Esophagus (tissue), 2 donors: Measurements from ENCODE around the gene PRKN. TPM values are rescaled to one million over a fixed set of nuclear protein-coding genes. Genes with fewer than 3 reads are reported as not detected.

Source experiments
- H3K27ac ChIP-seq, 2 donors: one replicate each; pipeline ENCODE4 v1.5.1; 2013; ENCODE audit warnings: low read depth in 2 of 2, mild to moderate bottlenecking in 2 of 2, inconsistent platforms in 1 of 2, low read length in 1 of 2, moderate library complexity in 1 of 2
- H3K27me3 ChIP-seq, 2 donors: one replicate each; pipeline ENCODE4 v1.6.1; 2013; ENCODE audit warnings: low read length in 2 of 2, control low read depth in 1 of 2, mild to moderate bottlenecking in 1 of 2; ENCODE audit not compliant: insufficient read depth in 2 of 2, control insufficient read depth in 1 of 2
- H3K36me3 ChIP-seq, 2 donors: one replicate each; pipeline ENCODE4 v1.6.1; 2013; ENCODE audit warnings: low read length in 1 of 2; ENCODE audit not compliant: control insufficient read depth in 2 of 2, insufficient read depth in 2 of 2
- H3K4me1 ChIP-seq, 2 donors: one replicate each; pipeline ENCODE4 v1.6.1; 2013; ENCODE audit warnings: low read length in 1 of 2; ENCODE audit not compliant: control insufficient read depth in 2 of 2, insufficient read depth in 2 of 2
- H3K4me3 ChIP-seq, 2 donors: one replicate each; pipeline ENCODE4 v1.5.1; 2013; ENCODE audit warnings: low read length in 2 of 2, mild to moderate bottlenecking in 2 of 2, low read depth in 1 of 2, moderate library complexity in 1 of 2
- H3K9me3 ChIP-seq, 2 donors: one replicate each; pipeline ENCODE4 v1.6.1; 2013; ENCODE audit warnings: mild to moderate bottlenecking in 2 of 2, low read depth in 1 of 2, low read length in 1 of 2, moderate library complexity in 1 of 2; ENCODE audit not compliant: control insufficient read depth in 2 of 2, insufficient read depth in 1 of 2
- WGBS, 2 donors: extraction: QIAGEN DNeasy Blood & Tissue Kit; methylation state at CpG; one replicate each; pipeline ENCODE4 v1.1.7; 2013; 5-methylcytosine and 5-hydroxymethylcytosine counted together
- polyA plus RNA-seq, 2 donors: library from polyadenylated mRNA; stranded (reverse); fragments of 200-250 nt; gene quantifications; one replicate each; pipeline ENCODE4 v1.2.3, GENCODE V29; 2013
- donor health status: healthy with polysubstance abuse.
- donor health status: Bipolar disorder and iron deficiency.

The PRKN gene
- polyA plus RNA-seq, 2 donors, result 0.28 to 0.45 TPM

DNA sequence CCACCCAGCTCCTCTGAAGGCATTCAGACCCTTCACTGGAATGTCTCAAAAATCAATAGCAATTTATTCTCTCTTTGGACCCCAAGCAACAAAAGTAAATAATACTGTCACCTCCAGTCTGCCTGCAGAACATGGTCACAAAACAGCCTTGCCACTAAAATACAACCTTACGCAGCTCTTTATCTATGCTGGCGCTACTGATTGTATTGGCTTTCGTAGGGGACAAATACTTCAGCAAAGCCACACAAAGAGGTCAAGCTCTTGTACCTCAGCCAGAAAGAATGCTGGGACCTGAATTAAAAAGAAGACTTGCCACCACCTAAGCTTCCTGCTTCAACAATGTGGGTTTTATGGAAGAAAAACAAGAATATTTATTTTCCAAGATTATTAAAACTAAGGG, 57.2 kb downstream of the PRKN start:
- Histone ChIP-seq H3K27me3 (no peaks in the 10 kb centered on the region), H3K27ac (no peak overlapping the region), H3K4me3 (no peak overlapping the region), H3K9me3 (no peaks in the 10 kb centered on the region), H3K4me1 (no peaks in the 10 kb centered on the region), H3K36me3 (no peaks in the 10 kb centered on the region)
- WGBS, 2 donors, result 84 to 95% methylated on average over 3 of the region's 3 CpGs

DNA sequence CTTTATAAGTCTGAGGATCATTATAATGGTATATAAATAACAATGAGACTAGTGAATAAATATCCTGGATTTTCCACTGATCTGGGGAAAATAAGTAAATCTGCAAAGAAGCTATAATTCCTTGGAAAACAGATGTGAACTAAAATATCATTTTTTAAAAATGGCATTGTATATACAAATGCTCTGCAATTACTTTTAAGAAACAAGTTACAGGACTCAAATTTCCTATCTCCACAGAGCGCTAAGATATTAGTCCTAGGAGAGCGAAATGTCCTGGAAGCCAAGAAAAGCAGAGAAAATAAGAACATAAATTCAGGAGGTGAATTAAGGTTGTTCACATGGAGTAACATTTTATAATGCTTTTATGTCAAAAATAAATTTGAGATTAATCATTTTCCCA, 61.3 kb downstream of the PRKN start:
- no peak overlapping the region for H3K4me3 ChIP-seq
- H3K27ac ChIP-seq, result no peak overlapping the region
- H3K27me3 ChIP-seq, result no peaks in the 10 kb centered on the region
- H3K4me1 ChIP-seq, result no peaks in the 10 kb centered on the region
- H3K9me3 ChIP-seq, result no peaks in the 10 kb centered on the region
- WGBS, 2 donors, result 92 to 93% methylated on average over 2 of the region's 2 CpGs
- no peaks in the 10 kb centered on the region for H3K36me3 ChIP-seq

DNA sequence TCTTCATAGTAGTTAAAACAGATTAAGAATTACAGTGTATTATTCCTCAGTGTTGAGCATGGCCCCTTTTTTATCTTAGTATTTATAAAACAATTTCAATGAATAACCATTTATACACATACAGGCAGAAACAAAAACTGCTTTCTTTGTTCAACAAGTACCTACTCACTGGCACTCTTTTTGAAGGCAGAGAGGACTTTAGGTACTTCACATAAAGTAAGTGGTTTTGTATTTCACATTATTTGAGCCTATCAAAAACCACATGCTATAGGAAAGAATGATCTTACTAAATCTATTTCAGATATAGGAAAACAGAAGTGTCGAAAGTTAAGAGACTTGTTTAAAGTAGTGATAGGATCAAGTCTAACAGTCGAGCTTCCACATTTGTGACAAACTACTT, 73.8 kb downstream of the PRKN start:
- H3K9me3 ChIP-seq, result no peaks in the 10 kb centered on the region
- H3K27ac ChIP-seq, result no peak overlapping the region
- no peak overlapping the region for H3K4me3 ChIP-seq
- no peaks in the 10 kb centered on the region for H3K4me1 ChIP-seq
- 68 to 70% methylated on average over 2 of the region's 2 CpGs for WGBS, 2 donors
- H3K27me3 ChIP-seq, result no peaks in the 10 kb centered on the region
- H3K36me3 ChIP-seq, result no peaks in the 10 kb centered on the region

DNA sequence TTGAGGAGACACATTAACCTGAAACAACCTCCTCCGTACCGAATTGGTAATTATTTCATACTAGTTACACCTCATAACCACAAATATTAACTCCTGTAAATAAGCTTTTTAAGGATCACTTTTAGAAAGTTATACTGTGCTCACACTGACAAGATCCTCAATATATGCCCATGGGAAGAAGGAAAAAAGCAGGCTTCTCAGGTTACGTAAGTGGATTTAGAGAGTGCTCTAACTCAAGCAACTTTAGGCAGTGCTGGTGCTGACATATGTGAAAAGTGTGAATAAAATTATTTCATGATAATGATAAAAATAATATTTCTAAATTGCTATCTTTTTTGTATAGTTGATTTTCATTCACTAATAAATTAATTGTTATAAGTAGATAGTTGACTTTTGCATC, 76.1 kb downstream of the PRKN start:
- Histone ChIP-seq H3K36me3 (no peaks in the 10 kb centered on the region), H3K4me1 (no peaks in the 10 kb centered on the region), H3K9me3 (no peaks in the 10 kb centered on the region), H3K27ac (no peak overlapping the region), H3K4me3 (no peak overlapping the region), H3K27me3 (no peaks in the 10 kb centered on the region)
- WGBS, 2 donors, result 91 to 95% methylated on average over 3 of the region's 3 CpGs

DNA sequence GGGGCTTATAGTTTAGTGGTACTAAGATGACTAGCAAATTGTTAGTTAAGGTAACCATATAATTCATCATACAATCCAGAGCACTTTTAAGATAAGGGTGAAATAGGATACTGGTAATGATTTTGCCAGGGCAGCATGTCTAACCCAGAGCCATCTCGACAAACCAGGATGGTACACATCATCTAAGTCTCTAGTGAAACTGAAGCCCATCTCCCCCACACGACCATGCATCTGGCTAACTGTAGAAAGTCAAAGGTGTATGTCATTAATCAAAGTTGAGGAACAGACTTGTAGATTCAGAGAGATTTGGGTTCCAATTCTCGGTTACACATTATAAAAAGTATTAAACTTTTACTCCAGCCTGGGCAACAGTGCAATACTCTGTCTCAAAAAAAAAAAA, 78.3 kb downstream of the PRKN start:
- Histone ChIP-seq H3K4me3 (no peak overlapping the region), H3K4me1 (no peaks in the 10 kb centered on the region), H3K9me3 (no peaks in the 10 kb centered on the region), H3K27ac (no peak overlapping the region), H3K36me3 (no peaks in the 10 kb centered on the region), H3K27me3 (no peaks in the 10 kb centered on the region)
- WGBS, 2 donors, result 78 to 85% methylated on average over 3 of the region's 3 CpGs

DNA sequence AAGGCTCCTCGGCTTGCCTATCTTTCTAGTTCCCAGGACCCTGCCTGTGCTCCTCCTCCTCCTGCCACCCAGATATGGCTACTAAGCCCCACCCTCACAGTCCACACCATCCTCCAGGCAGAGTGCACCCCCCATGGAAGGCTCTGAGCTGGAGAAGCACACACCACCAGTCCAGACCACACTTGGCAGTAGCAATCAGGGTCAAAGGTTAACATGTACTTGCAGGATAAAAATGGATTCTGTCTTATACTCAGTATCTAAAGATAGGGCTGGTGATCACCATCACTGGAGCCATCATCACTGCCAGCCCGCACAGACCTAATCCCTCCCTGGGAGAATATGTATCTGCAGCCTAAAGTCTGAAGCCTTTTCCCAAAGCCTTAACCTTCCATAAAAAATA, 83.4 kb downstream of the PRKN start:
- Histone ChIP-seq H3K36me3 (no peaks in the 10 kb centered on the region), H3K9me3 (no peaks in the 10 kb centered on the region), H3K27ac (no peak overlapping the region), H3K4me3 (no peak overlapping the region), H3K4me1 (no peaks in the 10 kb centered on the region), H3K27me3 (no peaks in the 10 kb centered on the region)
- WGBS, 2 donors, result 94 to 98% methylated on average over 2 of the region's 2 CpGs

DNA sequence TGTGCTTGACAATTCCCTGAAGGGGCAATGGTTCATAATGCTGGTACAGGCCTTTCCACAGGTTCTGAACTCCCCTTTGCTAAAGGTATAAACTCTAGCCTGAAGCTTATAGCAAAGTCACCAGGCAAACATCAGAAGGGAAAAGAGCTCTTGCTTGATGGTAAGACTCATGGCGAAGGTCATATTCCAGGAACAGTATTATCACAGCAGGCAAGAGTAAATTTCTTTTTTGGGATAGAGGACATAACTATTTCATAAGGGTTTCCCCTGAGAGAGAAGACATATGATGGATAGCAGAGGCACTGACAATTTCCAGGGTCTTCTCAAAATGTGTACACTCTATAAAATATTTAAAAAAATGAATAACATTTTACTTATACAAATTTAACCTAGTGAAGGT, 86.8 kb downstream of the PRKN start:
- Histone ChIP-seq H3K4me3 (no peak overlapping the region), H3K36me3 (no peaks in the 10 kb centered on the region), H3K27ac (no peak overlapping the region), H3K9me3 (no peaks in the 10 kb centered on the region), H3K27me3 (no peaks in the 10 kb centered on the region), H3K4me1 (no peaks in the 10 kb centered on the region)
- WGBS, 2 donors, result 93 to 97% methylated on average over 1 of the region's 1 CpG

DNA sequence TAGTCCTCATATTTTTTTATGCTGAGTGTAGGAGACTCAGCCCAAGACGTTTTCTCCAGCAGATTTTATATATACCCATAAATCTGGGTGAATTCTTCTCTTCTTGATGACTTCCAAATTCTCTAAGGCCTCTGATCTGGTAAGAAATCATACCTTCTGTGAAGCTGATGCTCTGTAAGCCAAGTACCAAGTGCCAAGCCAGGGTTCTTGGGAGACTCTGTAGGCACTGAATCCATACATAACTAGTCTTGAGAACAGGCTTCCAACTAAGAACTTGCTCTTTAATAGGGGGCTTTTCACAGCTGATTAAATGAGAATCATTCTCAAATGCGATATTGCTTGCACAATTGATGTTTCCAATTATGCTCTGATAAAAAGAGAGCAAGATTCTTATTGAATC, 87.6 kb downstream of the PRKN start:
- WGBS, 2 donors, result 68 to 81% methylated on average over 2 of the region's 2 CpGs
- no peak overlapping the region for H3K27ac ChIP-seq
- H3K27me3 ChIP-seq, result no peaks in the 10 kb centered on the region
- H3K4me3 ChIP-seq, result no peak overlapping the region
- H3K9me3 ChIP-seq, result no peaks in the 10 kb centered on the region
- no peaks in the 10 kb centered on the region for H3K4me1 ChIP-seq
- H3K36me3 ChIP-seq, result no peaks in the 10 kb centered on the region

DNA sequence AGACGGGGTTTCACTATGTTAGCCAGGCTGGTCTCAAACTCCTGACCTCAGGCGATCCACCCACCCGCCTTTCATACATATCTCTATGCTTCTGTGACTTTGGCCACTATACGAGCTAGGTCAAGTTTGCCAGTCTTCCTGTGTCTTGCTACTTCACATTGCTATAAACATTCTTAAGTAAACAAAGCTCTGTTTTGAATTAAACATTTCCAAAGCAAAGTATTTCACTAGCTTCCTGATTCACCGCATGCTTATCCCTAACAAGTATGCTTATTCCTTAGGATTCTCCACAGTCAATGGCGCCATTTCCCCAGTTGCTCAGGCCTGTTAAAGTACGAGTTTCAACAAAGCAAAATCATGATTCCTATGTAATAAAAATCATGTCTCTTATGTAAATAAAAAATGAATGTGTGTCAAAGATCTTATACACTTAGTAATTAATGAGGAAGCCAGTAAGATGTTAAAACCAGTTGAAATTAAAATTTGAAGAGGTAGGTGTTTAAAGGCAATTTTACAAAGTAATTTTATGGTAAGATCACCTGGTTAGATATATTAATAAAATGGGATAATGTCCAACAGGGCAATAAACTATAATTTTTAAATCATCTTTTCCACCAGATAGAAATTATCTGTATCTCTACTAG, 88.5 kb downstream of the PRKN start:
- Histone ChIP-seq H3K27ac (no peak overlapping the region), H3K27me3 (no peaks in the 10 kb centered on the region), H3K9me3 (no peaks in the 10 kb centered on the region), H3K4me1 (peaks cover 0 to 2% of the 10 kb centered on the region in 2 donors), H3K36me3 (no peaks in the 10 kb centered on the region), H3K4me3 (no peak overlapping the region)
- WGBS, 2 donors, result 55 to 59% methylated on average over 7 of the region's 7 CpGs

DNA sequence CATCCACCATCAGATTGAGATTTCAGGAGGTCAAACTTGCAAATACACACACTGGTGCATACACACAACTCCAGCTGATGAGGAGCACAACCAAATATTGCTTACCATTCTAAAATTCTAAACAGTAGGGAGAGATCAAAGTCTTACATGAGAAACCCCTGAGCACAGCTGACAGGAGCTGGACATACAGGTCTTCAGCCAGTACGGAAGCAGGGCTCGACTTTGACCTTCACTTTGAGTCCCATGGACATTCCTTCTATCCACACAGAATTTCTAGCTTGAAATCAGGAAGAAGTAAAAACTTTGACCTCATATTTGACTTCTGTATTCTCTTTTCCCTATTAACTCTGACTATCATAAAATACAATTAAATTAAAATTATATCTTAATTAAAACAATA, 90.2 kb downstream of the PRKN start:
- H3K4me3 ChIP-seq, result no peak overlapping the region
- no peaks in the 10 kb centered on the region for H3K36me3 ChIP-seq
- H3K27me3 ChIP-seq, result no peaks in the 10 kb centered on the region
- H3K9me3 ChIP-seq, result no peaks in the 10 kb centered on the region
- peaks cover 0 to 2% of the 10 kb centered on the region in 2 donors for H3K4me1 ChIP-seq
- H3K27ac ChIP-seq, result no peak overlapping the region
- WGBS, 2 donors, result 97 to 98% methylated on average over 2 of the region's 2 CpGs
